ENCODE data around the gene SNRPA.
"Not testable (repeated sequence)": the region's sequence is repeated elsewhere in the genome, so short reads cannot be mapped to it uniquely, and the experiment has no call there.

The SNRPA gene

GRCh38 chr19:40768869-40769268 is 17.9 kb downstream of the SNRPA start:
- Histone ChIP-seq H3K36me3 (ENCODE audit: control insufficient read depth in 1 of 2, insufficient read depth in 2 of 2, low read length in 2 of 2) (peaks cover 23 to 27% of the 10 kb centered on the region in 2 experiments), H3K23ac (ENCODE audit: low read length) (no peak overlapping the region), H3K4ac (ENCODE audit: low read depth, low read length) (no peak overlapping the region), H4K91ac (ENCODE audit: low read depth, low read length) (no peak overlapping the region), H4K12ac (ENCODE audit: low read depth, low read length) (no peak overlapping the region), H3K9me3 (ENCODE audit: insufficient read depth, low read depth, low read length) (no peaks in the 10 kb centered on the region), H3K27ac (ENCODE audit: low read depth, low read length) (no peak overlapping the region), H2AFZ (ENCODE audit: insufficient read depth, low read length, poor library complexity) (no peak overlapping the region), H3K9ac (ENCODE audit: low read length) (no peak overlapping the region), H3K4me2 (ENCODE audit: low read length) (no peak overlapping the region), H2BK12ac (ENCODE audit: low read length) (no peak overlapping the region), H3K27me3 (ENCODE audit: insufficient read depth, low read length) (no peaks in the 10 kb centered on the region), H3K79me1 (ENCODE audit: low read length) (peaks cover under 1% of the 10 kb centered on the region), H3K18ac (ENCODE audit: low read length) (no peak overlapping the region), H2BK120ac (ENCODE audit: insufficient read depth, low read length, poor library complexity) (no peak overlapping the region), H2BK5ac (ENCODE audit: low read depth, low read length, poor library complexity) (no peak overlapping the region), H3K79me2 (ENCODE audit: control insufficient read depth, insufficient read depth, low read length, poor library complexity) (no peaks in the 10 kb centered on the region), H4K8ac (ENCODE audit: low read depth, low read length) (no peak overlapping the region), H3K4me3 (ENCODE audit: low read depth, low read length) (no peak overlapping the region), H3K4me1 (ENCODE audit: control insufficient read depth in 1 of 2, insufficient read depth in 2 of 2, low read length in 2 of 2) (no peaks in the 10 kb centered on the region), H3K14ac (ENCODE audit: low read length) (no peak overlapping the region), H2AK5ac (ENCODE audit: low read length) (no peak overlapping the region)
- no CpG with 5 or more reads among the region's 5 CpGs for WGBS (ENCODE audit: extremely low coverage, insufficient coverage, insufficient read length)
- no peak for DNase-seq

- not testable (repeated sequence) for H4K8ac ChIP-seq (ENCODE audit: low read depth, low read length); H3K4ac ChIP-seq (ENCODE audit: low read depth, low read length); H3K27ac ChIP-seq (ENCODE audit: low read depth, low read length); H2BK5ac ChIP-seq (ENCODE audit: low read depth, low read length, poor library complexity); H4K91ac ChIP-seq (ENCODE audit: low read depth, low read length); H3K27me3 ChIP-seq (ENCODE audit: insufficient read depth, low read length); H3K23ac ChIP-seq (ENCODE audit: low read length); H3K4me3 ChIP-seq (ENCODE audit: low read depth, low read length); H2AFZ ChIP-seq (ENCODE audit: insufficient read depth, low read length, poor library complexity); H3K36me3 ChIP-seq (ENCODE audit: control insufficient read depth in 1 of 2, insufficient read depth in 2 of 2, low read length in 2 of 2); H3K9me3 ChIP-seq (ENCODE audit: insufficient read depth, low read depth, low read length); H3K4me2 ChIP-seq (ENCODE audit: low read length); H3K14ac ChIP-seq (ENCODE audit: low read length); H3K79me1 ChIP-seq (ENCODE audit: low read length); H2AK5ac ChIP-seq (ENCODE audit: low read length); H3K18ac ChIP-seq (ENCODE audit: low read length); H2BK12ac ChIP-seq (ENCODE audit: low read length); H3K9ac ChIP-seq (ENCODE audit: low read length); H4K12ac ChIP-seq (ENCODE audit: low read depth, low read length); H2BK120ac ChIP-seq (ENCODE audit: insufficient read depth, low read length, poor library complexity); DNase-seq; H3K79me2 ChIP-seq (ENCODE audit: control insufficient read depth, insufficient read depth, low read length, poor library complexity)
- no CpG with 5 or more reads among the region's 10 CpGs for WGBS (ENCODE audit: extremely low coverage, insufficient coverage, insufficient read length)
- peaks cover 7 to 10% of the 10 kb centered on the region in 2 experiments for H3K4me1 ChIP-seq (ENCODE audit: control insufficient read depth in 1 of 2, insufficient read depth in 2 of 2, low read length in 2 of 2)
Observed at GRCh38 chr19:40771101-40771862, 20.3 kb downstream of the SNRPA start.

GRCh38 chr19:40774916-40775631 is 24.1 kb downstream of the SNRPA start, which contains the start of gene MIA:
Gene MIA (plus strand): TSS chr19:40775521. CDS start chr19:40775543, 22 bp downstream.
- Histone ChIP-seq H3K27ac (ENCODE audit: low read depth, low read length) (peak within 1 kb of the TSS; percentile 38), H4K12ac (ENCODE audit: low read depth, low read length) (no peak within 1 kb of the TSS), H2BK5ac (ENCODE audit: low read depth, low read length, poor library complexity) (peak within 1 kb of the TSS; percentile 12), H2BK12ac (ENCODE audit: low read length) (peak within 1 kb of the TSS; percentile 25), H3K79me2 (ENCODE audit: control insufficient read depth, insufficient read depth, low read length, poor library complexity) (peaks cover 2% of the 10 kb centered on the region), H2AFZ (ENCODE audit: insufficient read depth, low read length, poor library complexity) (no peak within 1 kb of the TSS), H3K4me2 (ENCODE audit: low read length) (peak within 1 kb of the TSS; percentile 11), H3K79me1 (ENCODE audit: low read length) (peaks cover 19% of the 10 kb centered on the region), H3K36me3 (ENCODE audit: control insufficient read depth in 1 of 2, insufficient read depth in 2 of 2, low read length in 2 of 2) (no peaks in the 10 kb centered on the region), H3K4ac (ENCODE audit: low read depth, low read length) (no peak within 1 kb of the TSS), H3K14ac (ENCODE audit: low read length) (peak within 1 kb of the TSS; percentile 3), H3K23ac (ENCODE audit: low read length) (no peak within 1 kb of the TSS), H3K9ac (ENCODE audit: low read length) (no peak within 1 kb of the TSS), H3K4me3 (ENCODE audit: low read depth, low read length) (no peak within 1 kb of the TSS), H3K4me1 (ENCODE audit: control insufficient read depth in 1 of 2, insufficient read depth in 2 of 2, low read length in 2 of 2) (peaks cover 12 to 16% of the 10 kb centered on the region in 2 experiments), H3K9me3 (ENCODE audit: insufficient read depth, low read depth, low read length) (no peaks in the 10 kb centered on the region), H3K18ac (ENCODE audit: low read length) (no peak within 1 kb of the TSS), H4K8ac (ENCODE audit: low read depth, low read length) (peak within 1 kb of the TSS; percentile 21), H4K91ac (ENCODE audit: low read depth, low read length) (peak within 1 kb of the TSS; percentile 30), H2AK5ac (ENCODE audit: low read length) (peak within 1 kb of the TSS; percentile 4), H2BK120ac (ENCODE audit: insufficient read depth, low read length, poor library complexity) (peak within 1 kb of the TSS; percentile 66), H3K27me3 (ENCODE audit: insufficient read depth, low read length) (no peaks in the 10 kb centered on the region)
- no peak for DNase-seq
- no CpG with 5 or more reads among the region's 9 CpGs for WGBS (ENCODE audit: extremely low coverage, insufficient coverage, insufficient read length)

- H3K14ac ChIP-seq (ENCODE audit: low read length), result peak overlapping the region; percentile 3
- H3K4ac ChIP-seq (ENCODE audit: low read depth, low read length), result no peak overlapping the region
- no peak overlapping the region for H3K18ac ChIP-seq (ENCODE audit: low read length)
- no peaks in the 10 kb centered on the region for H3K36me3 ChIP-seq (ENCODE audit: control insufficient read depth in 1 of 2, insufficient read depth in 2 of 2, low read length in 2 of 2)
- H3K27me3 ChIP-seq (ENCODE audit: insufficient read depth, low read length), result no peaks in the 10 kb centered on the region
- no peak overlapping the region for H2AFZ ChIP-seq (ENCODE audit: insufficient read depth, low read length, poor library complexity)
- peak overlapping the region; percentile 4 for H2AK5ac ChIP-seq (ENCODE audit: low read length)
- peak overlapping the region; percentile 25 for H2BK12ac ChIP-seq (ENCODE audit: low read length)
- H4K8ac ChIP-seq (ENCODE audit: low read depth, low read length), result peak overlapping the region; percentile 21
- H2BK5ac ChIP-seq (ENCODE audit: low read depth, low read length, poor library complexity), result peak overlapping the region; percentile 1
- no peak overlapping the region for H3K9ac ChIP-seq (ENCODE audit: low read length)
- H3K4me2 ChIP-seq (ENCODE audit: low read length), result no peak overlapping the region
- WGBS (ENCODE audit: extremely low coverage, insufficient coverage, insufficient read length), result no CpG with 5 or more reads among the region's 10 CpGs
- H4K91ac ChIP-seq (ENCODE audit: low read depth, low read length), result peak overlapping the region; percentile 30
- peaks cover 19% of the 10 kb centered on the region for H3K79me1 ChIP-seq (ENCODE audit: low read length)
- H3K4me3 ChIP-seq (ENCODE audit: low read depth, low read length), result no peak overlapping the region
- H3K79me2 ChIP-seq (ENCODE audit: control insufficient read depth, insufficient read depth, low read length, poor library complexity), result peaks cover 2% of the 10 kb centered on the region
- H2BK120ac ChIP-seq (ENCODE audit: insufficient read depth, low read length, poor library complexity), result peak overlapping the region; percentile 0
- peaks cover 12 to 16% of the 10 kb centered on the region in 2 experiments for H3K4me1 ChIP-seq (ENCODE audit: control insufficient read depth in 1 of 2, insufficient read depth in 2 of 2, low read length in 2 of 2)
- H4K12ac ChIP-seq (ENCODE audit: low read depth, low read length), result no peak overlapping the region
- DNase-seq, result no peak
- peak overlapping the region; percentile 37 for H3K27ac ChIP-seq (ENCODE audit: low read depth, low read length)
- H3K9me3 ChIP-seq (ENCODE audit: insufficient read depth, low read depth, low read length), result no peaks in the 10 kb centered on the region
- no peak overlapping the region for H3K23ac ChIP-seq (ENCODE audit: low read length)
Observed at GRCh38 chr19:40775632-40776022, 24.6 kb downstream of the SNRPA start.
